ENCODE data around the gene KRTAP5-2. TPM values are rescaled to one million over a fixed set of nuclear protein-coding genes. Genes with fewer than 3 reads are reported as not detected.

KRTAP5-2 gene
- total RNA-seq, 1 experiment from 2014 or later, result not detected

GRCh38 chr11:1624621-1625020 is 26.5 kb upstream of the KRTAP5-2 start:
- H3K27me3 Mint-ChIP-seq (ENCODE audit: unreplicated experiment), result peaks cover 72% of the 10 kb centered on the region
- no peak overlapping the region for H3K4me3 Mint-ChIP-seq (ENCODE audit: low read depth, unreplicated experiment)
- no peaks in the 10 kb centered on the region for H3K9me3 Mint-ChIP-seq (ENCODE audit: low read depth, unreplicated experiment)
- H3K36me3 Mint-ChIP-seq (ENCODE audit: insufficient read depth, unreplicated experiment), result no peaks in the 10 kb centered on the region
- no peak overlapping the region for H3K27ac Mint-ChIP-seq (ENCODE audit: unreplicated experiment)
- intact Hi-C loops (cut with micrococcal nuclease; ENCODE audit: unreplicated experiment), result no loop called here
- TF ChIP-seq CTCF (IDR thresholded peaks at IDR 0.05; ENCODE audit: unreplicated experiment), result no peak
- H3K4me1 Mint-ChIP-seq (ENCODE audit: low read depth, unreplicated experiment), result no peaks in the 10 kb centered on the region
- DNase-seq, result no peak
- CTCF ChIA-PET, result no interaction called here
- BruUV-seq (replicated peaks), result no TSS peak

DNA sequence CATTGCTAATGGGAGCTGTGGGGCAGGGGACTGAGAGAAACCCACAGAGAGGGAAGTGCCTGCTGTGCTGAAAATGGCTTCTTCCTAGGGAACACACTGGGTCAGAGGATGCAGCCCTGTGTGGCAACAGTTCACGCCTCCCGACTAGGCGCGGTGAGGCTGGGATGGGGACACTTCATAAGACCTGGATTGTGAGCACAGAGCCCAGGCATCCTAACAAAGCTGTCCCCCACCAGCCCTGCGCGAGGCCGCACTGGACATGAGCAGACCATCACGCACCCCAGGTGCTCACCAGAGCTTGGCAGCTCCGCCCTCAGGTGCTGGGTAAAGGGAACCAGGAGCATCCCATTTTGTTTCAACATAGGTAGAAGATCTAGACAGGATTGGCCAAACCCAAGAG is 25.6 kb upstream of the KRTAP5-2 start:
- Mint-ChIP-seq H3K36me3 (ENCODE audit: insufficient read depth, unreplicated experiment) (no peaks in the 10 kb centered on the region), H3K9me3 (ENCODE audit: low read depth, unreplicated experiment) (no peaks in the 10 kb centered on the region), H3K27ac (ENCODE audit: unreplicated experiment) (no peak overlapping the region), H3K4me1 (ENCODE audit: low read depth, unreplicated experiment) (no peaks in the 10 kb centered on the region), H3K4me3 (ENCODE audit: low read depth, unreplicated experiment) (no peak overlapping the region), H3K27me3 (ENCODE audit: unreplicated experiment) (peaks cover 81% of the 10 kb centered on the region)
- CTCF ChIA-PET, result no interaction called here
- intact Hi-C loops (cut with micrococcal nuclease; ENCODE audit: unreplicated experiment), result no loop called here
- DNase-seq, result no peak
- no peak for TF ChIP-seq CTCF (IDR thresholded peaks at IDR 0.05; ENCODE audit: unreplicated experiment)
- no TSS peak for BruUV-seq (replicated peaks)

- CTCF ChIA-PET, result no interaction called here
Measured at GRCh38 chr11:1622086-1622485, 24.0 kb upstream of the KRTAP5-2 start, which contains the start of gene KRTAP5-4. TSS of gene KRTAP5-4 (minus strand) at chr11:1622138. CDS start at chr11:1622093, 45 bp downstream.

DNA sequence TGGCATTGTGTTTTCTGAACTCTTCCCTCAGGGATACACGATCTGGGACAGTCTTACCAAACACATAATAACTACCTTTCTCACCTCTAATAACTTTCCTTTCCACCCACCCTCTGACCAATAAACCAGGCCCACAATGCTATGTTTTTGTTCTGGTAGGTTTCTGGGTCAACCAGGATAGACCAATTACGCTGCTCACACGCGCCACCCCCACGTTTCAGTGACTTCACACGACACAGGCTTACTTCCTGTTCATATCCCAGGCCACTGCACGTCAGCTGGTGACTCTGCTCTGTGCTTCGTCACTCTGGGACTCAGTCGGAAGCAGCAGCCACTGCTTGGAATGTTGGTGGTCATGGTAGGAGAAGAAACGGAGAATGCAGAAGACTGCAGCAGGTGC is 21.4 kb upstream of the KRTAP5-2 start:
- H3K27me3 Mint-ChIP-seq (ENCODE audit: unreplicated experiment), result peaks cover 88% of the 10 kb centered on the region
- H3K27ac Mint-ChIP-seq (ENCODE audit: unreplicated experiment), result no peak overlapping the region
- H3K36me3 Mint-ChIP-seq (ENCODE audit: insufficient read depth, unreplicated experiment), result no peaks in the 10 kb centered on the region
- intact Hi-C loops (cut with micrococcal nuclease; ENCODE audit: unreplicated experiment), result no loop called here
- no peaks in the 10 kb centered on the region for H3K4me1 Mint-ChIP-seq (ENCODE audit: low read depth, unreplicated experiment)
- TF ChIP-seq CTCF (IDR thresholded peaks at IDR 0.05; ENCODE audit: unreplicated experiment), result no peak
- no peaks in the 10 kb centered on the region for H3K9me3 Mint-ChIP-seq (ENCODE audit: low read depth, unreplicated experiment)
- BruUV-seq (replicated peaks), result no TSS peak
- no peak for DNase-seq
- no peak overlapping the region for H3K4me3 Mint-ChIP-seq (ENCODE audit: low read depth, unreplicated experiment)
- CTCF ChIA-PET, result no interaction called here

More at GRCh38 chr11:1622086-1622485, 24.0 kb upstream of the KRTAP5-2 start, which contains the start of gene KRTAP5-4:
- intact Hi-C loops (cut with micrococcal nuclease; ENCODE audit: unreplicated experiment), result no loop called here
- no peak for DNase-seq
- no TSS peak for BruUV-seq (replicated peaks)
- no peak for TF ChIP-seq CTCF (IDR thresholded peaks at IDR 0.05; ENCODE audit: unreplicated experiment)
- Mint-ChIP-seq H3K4me1 (ENCODE audit: low read depth, unreplicated experiment) (no peaks in the 10 kb centered on the region), H3K4me3 (ENCODE audit: low read depth, unreplicated experiment) (no peak within 1 kb of the TSS), H3K27ac (ENCODE audit: unreplicated experiment) (no peak within 1 kb of the TSS), H3K36me3 (ENCODE audit: insufficient read depth, unreplicated experiment) (no peaks in the 10 kb centered on the region), H3K9me3 (ENCODE audit: low read depth, unreplicated experiment) (no peaks in the 10 kb centered on the region), H3K27me3 (ENCODE audit: unreplicated experiment) (peaks cover 88% of the 10 kb centered on the region)

All from Calu3 (cell line).